Measurements from ENCODE around the gene NRG2.

DNA sequence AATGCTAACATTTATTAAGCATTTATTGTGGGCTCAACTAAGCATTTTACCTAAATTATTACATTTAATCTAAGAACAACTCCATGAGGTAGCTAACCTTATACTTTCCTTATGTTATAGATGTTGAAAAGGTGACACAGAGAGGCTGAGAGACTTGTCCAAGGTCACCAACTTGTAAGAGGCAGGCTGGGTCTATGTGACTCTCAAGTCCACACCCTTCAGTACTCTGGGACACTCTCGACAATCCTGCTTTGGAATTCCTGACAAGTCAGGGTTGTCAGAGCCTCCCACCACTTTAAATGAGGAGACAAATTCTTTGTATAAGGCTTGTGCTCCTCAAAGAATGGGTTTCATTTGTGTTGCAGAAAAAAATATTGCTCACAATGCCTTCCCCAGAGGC, 67.2 kb downstream of the NRG2 start:
- no peak for TF ChIP-seq POLR2AphosphoS5 (IDR thresholded peaks at IDR 0.05)
- TF ChIP-seq, protein P1, sequence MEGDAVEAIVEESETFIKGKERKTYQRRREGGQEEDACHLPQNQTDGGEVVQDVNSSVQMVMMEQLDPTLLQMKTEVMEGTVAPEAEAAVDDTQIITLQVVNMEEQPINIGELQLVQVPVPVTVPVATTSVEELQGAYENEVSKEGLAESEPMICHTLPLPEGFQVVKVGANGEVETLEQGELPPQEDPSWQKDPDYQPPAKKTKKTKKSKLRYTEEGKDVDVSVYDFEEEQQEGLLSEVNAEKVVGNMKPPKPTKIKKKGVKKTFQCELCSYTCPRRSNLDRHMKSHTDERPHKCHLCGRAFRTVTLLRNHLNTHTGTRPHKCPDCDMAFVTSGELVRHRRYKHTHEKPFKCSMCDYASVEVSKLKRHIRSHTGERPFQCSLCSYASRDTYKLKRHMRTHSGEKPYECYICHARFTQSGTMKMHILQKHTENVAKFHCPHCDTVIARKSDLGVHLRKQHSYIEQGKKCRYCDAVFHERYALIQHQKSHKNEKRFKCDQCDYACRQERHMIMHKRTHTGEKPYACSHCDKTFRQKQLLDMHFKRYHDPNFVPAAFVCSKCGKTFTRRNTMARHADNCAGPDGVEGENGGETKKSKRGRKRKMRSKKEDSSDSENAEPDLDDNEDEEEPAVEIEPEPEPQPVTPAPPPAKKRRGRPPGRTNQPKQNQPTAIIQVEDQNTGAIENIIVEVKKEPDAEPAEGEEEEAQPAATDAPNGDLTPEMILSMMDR (IDR thresholded peaks at IDR 0.05 in 8 of 11, conservative IDR thresholded peaks at IDR 0.05 in 3 of 11): no peak
